ENCODE results near the gene TTC9C. TPM values are rescaled to one million over a fixed set of nuclear protein-coding genes. Genes with fewer than 3 reads are reported as not detected.
"Not testable (repeated sequence)": the region's sequence is repeated elsewhere in the genome, so short reads cannot be mapped to it uniquely, and the experiment has no call there.

The TTC9C gene
- total and polyA plus RNA-seq, 5 donors from 2014 or later, result 19.4 to 39.5 (median 27.9) TPM

DNA sequence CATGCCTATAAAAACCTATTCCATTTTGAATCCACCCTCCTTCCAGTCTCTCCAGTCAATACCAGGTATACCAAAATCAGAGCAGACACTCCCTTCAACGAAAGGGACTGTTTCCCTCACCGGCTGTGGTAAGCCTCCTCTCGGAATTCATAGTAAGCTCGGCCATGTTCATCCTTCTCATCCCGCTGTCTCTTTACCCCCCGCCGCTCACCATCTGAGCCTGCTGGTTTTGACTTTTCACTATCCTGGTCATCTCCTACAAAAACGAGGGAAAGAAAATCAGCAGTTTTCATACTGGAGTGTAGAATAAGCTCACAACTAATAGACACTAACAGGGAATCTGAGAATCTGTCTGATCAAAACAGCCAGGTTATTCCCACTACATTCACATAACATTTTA is 4.1 kb upstream of the TTC9C start:
- Mint-ChIP-seq H3K4me1 (peaks cover 29 to 71% (median 47%) of the 10 kb centered on the region in 4 donors), H3K36me3 (peaks cover 46% of the 10 kb centered on the region), H3K4me3 (peak overlapping the region; percentile 94 to 96 (median 96)), H3K27ac (peak overlapping the region; percentile 57 to 84 (median 82)), H3K9me3 (peaks cover 0 to 1% (median 0%) of the 10 kb centered on the region in 7 donors), H3K27me3 (peaks cover 13% of the 10 kb centered on the region)
- H3K4me3 ChIP-seq (ENCODE audit: low read depth, low read length), result peak overlapping the region; percentile 90
- H3K9me3 ChIP-seq (ENCODE audit: control insufficient read depth in 2 of 2, low read length in 2 of 2), result no peaks in the 10 kb centered on the region
- H3K4me1 ChIP-seq (ENCODE audit: control insufficient read depth, insufficient read depth, low read length, poor library complexity, severe bottlenecking), result peaks cover 33% of the 10 kb centered on the region
- no peak overlapping the region for H3K27ac ChIP-seq (ENCODE audit: insufficient read depth, low read length, poor library complexity, severe bottlenecking)
- no peaks in the 10 kb centered on the region for H3K27me3 ChIP-seq (ENCODE audit: control insufficient read depth, insufficient read depth, low read length)
- DNase-seq (no peak), ATAC-seq (ENCODE audit: low read depth in 2 of 2) (no peak)
- peaks cover 51% of the 10 kb centered on the region for H3K36me3 ChIP-seq (ENCODE audit: control insufficient read depth, insufficient read depth, low read length)

DNA sequence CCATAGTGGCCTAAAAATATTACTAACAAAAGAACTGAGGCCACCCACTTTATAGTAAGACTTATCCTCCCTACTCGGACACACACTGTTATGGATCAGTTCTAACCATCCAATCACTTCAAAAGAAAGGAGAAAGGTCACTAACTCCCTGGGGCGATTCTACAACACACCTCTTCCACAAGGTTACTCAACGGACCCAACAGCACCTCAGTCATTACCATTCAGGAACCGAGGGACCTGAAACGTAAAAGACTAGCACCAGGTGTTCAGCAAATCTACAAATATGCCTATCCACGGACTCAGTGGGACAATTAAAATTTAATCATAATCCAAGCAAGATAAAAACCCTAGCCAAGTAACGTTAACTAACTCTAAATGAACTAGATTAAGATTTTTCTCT is 2.6 kb upstream of the TTC9C start:
- Mint-ChIP-seq H3K4me1 (peaks cover 29 to 70% (median 42%) of the 10 kb centered on the region in 4 donors), H3K9me3 (peaks cover 0 to 1% (median 0%) of the 10 kb centered on the region in 7 donors), H3K27me3 (peaks cover 13% of the 10 kb centered on the region), H3K27ac (peak overlapping the region; percentile 79 to 92 (median 81)), H3K4me3 (peak overlapping the region; percentile 94 to 96 (median 96)), H3K36me3 (peaks cover 37% of the 10 kb centered on the region)
- H3K4me1 ChIP-seq (ENCODE audit: control insufficient read depth, insufficient read depth, low read length, poor library complexity, severe bottlenecking), result peaks cover 44% of the 10 kb centered on the region
- DNase-seq (no peak), ATAC-seq (ENCODE audit: low read depth in 2 of 2) (no peak)
- H3K36me3 ChIP-seq (ENCODE audit: control insufficient read depth, insufficient read depth, low read length), result peaks cover 37% of the 10 kb centered on the region
- H3K4me3 ChIP-seq (ENCODE audit: low read depth, low read length), result peak overlapping the region; percentile 90
- no peaks in the 10 kb centered on the region for H3K9me3 ChIP-seq (ENCODE audit: control insufficient read depth in 2 of 2, low read length in 2 of 2)
- peak overlapping the region; percentile 97 for H3K27ac ChIP-seq (ENCODE audit: insufficient read depth, low read length, poor library complexity, severe bottlenecking)
- H3K27me3 ChIP-seq (ENCODE audit: control insufficient read depth, insufficient read depth, low read length), result no peaks in the 10 kb centered on the region

- peak overlapping the region; percentile 90 for H3K4me3 ChIP-seq (ENCODE audit: low read depth, low read length)
- H3K4me1 ChIP-seq (ENCODE audit: control insufficient read depth, insufficient read depth, low read length, poor library complexity, severe bottlenecking), result peaks cover 49% of the 10 kb centered on the region
- no peak for ATAC-seq (ENCODE audit: low read depth in 2 of 2)
- DNase-seq, result peak in 1 of 3 donors; percentile 35
- no peaks in the 10 kb centered on the region for H3K27me3 ChIP-seq (ENCODE audit: control insufficient read depth, insufficient read depth, low read length)
- Mint-ChIP-seq H3K4me3 (peak overlapping the region; percentile 94 to 96 (median 96)), H3K36me3 (peaks cover 31% of the 10 kb centered on the region), H3K27ac (peak overlapping the region; percentile 79 to 92 (median 80)), H3K4me1 (peaks cover 23 to 70% (median 43%) of the 10 kb centered on the region in 4 donors), H3K27me3 (peaks cover 13% of the 10 kb centered on the region), H3K9me3 (peaks cover 0 to 1% (median 0%) of the 10 kb centered on the region in 7 donors)
- H3K36me3 ChIP-seq (ENCODE audit: control insufficient read depth, insufficient read depth, low read length), result peaks cover 34% of the 10 kb centered on the region
- peak overlapping the region; percentile 97 for H3K27ac ChIP-seq (ENCODE audit: insufficient read depth, low read length, poor library complexity, severe bottlenecking)
- H3K9me3 ChIP-seq (ENCODE audit: control insufficient read depth in 2 of 2, low read length in 2 of 2), result no peaks in the 10 kb centered on the region
Observed at GRCh38 chr11:62726156-62726914, 2.0 kb upstream of the TTC9C start.

- Histone ChIP-seq H3K27me3 (ENCODE audit: control insufficient read depth, insufficient read depth, low read length) (no peaks in the 10 kb centered on the region), H3K4me1 (ENCODE audit: control insufficient read depth, insufficient read depth, low read length, poor library complexity, severe bottlenecking) (peaks cover 52% of the 10 kb centered on the region), H3K4me3 (ENCODE audit: low read depth, low read length) (no peak overlapping the region), H3K36me3 (ENCODE audit: control insufficient read depth, insufficient read depth, low read length) (peaks cover 29% of the 10 kb centered on the region), H3K9me3 (ENCODE audit: control insufficient read depth in 2 of 2, low read length in 2 of 2) (no peaks in the 10 kb centered on the region), H3K27ac (ENCODE audit: insufficient read depth, low read length, poor library complexity, severe bottlenecking) (peak overlapping the region; percentile 97)
- peaks cover 26% of the 10 kb centered on the region for H3K36me3 Mint-ChIP-seq
- peaks cover 23 to 68% (median 42%) of the 10 kb centered on the region in 4 donors for H3K4me1 Mint-ChIP-seq
- H3K27ac Mint-ChIP-seq, result peak overlapping the region in 2 of 3 donors; percentile 92 to 100
- H3K9me3 Mint-ChIP-seq, result peaks cover 0 to 1% (median 0%) of the 10 kb centered on the region in 7 donors
- H3K27me3 Mint-ChIP-seq, result peaks cover 13% of the 10 kb centered on the region
- peak; percentile 1 for ATAC-seq (ENCODE audit: low read depth in 2 of 2)
- H3K4me3 Mint-ChIP-seq, result peak overlapping the region; percentile 94 to 99 (median 96)
- no peak for DNase-seq
Observed at GRCh38 chr11:62726915-62727164, 1.4 kb upstream of the TTC9C start.

- Mint-ChIP-seq H3K4me3 (peak within 1 kb of the TSS; percentile 94 to 99 (median 96)), H3K27ac (peak within 1 kb of the TSS; percentile 92 to 100 (median 99)), H3K27me3 (peaks cover 13% of the 10 kb centered on the region), H3K36me3 (peaks cover 22% of the 10 kb centered on the region), H3K4me1 (peaks cover 23 to 63% (median 38%) of the 10 kb centered on the region in 4 donors), H3K9me3 (peaks cover 0 to 1% (median 0%) of the 10 kb centered on the region in 7 donors)
- ATAC-seq (ENCODE audit: low read depth in 2 of 2) (peak; percentile 81 to 82), DNase-seq (peak; percentile 99 to 100 (median 100))
- Histone ChIP-seq H3K4me1 (ENCODE audit: control insufficient read depth, insufficient read depth, low read length, poor library complexity, severe bottlenecking) (peaks cover 52% of the 10 kb centered on the region), H3K9me3 (ENCODE audit: control insufficient read depth in 2 of 2, low read length in 2 of 2) (no peaks in the 10 kb centered on the region), H3K27me3 (ENCODE audit: control insufficient read depth, insufficient read depth, low read length) (no peaks in the 10 kb centered on the region), H3K36me3 (ENCODE audit: control insufficient read depth, insufficient read depth, low read length) (peaks cover 25% of the 10 kb centered on the region), H3K4me3 (ENCODE audit: low read depth, low read length) (peak within 1 kb of the TSS; percentile 99), H3K27ac (ENCODE audit: insufficient read depth, low read length, poor library complexity, severe bottlenecking) (peak within 1 kb of the TSS; percentile 97)
Observed at GRCh38 chr11:62727165-62727871, 968 bp upstream of the TTC9C start, which contains the start of gene HNRNPUL2. Gene HNRNPUL2, minus strand, starts transcription at chr11:62727457. Its CDS starts 301 bp downstream, at chr11:62727156.

GRCh38 chr11:62727872-62728170 is 465 bp upstream of the TTC9C start:
- H3K27me3 ChIP-seq (ENCODE audit: control insufficient read depth, insufficient read depth, low read length), result no peaks in the 10 kb centered on the region
- no peaks in the 10 kb centered on the region for H3K9me3 ChIP-seq (ENCODE audit: control insufficient read depth in 2 of 2, low read length in 2 of 2)
- H3K4me1 Mint-ChIP-seq, result peaks cover 24 to 61% (median 38%) of the 10 kb centered on the region in 4 donors
- ATAC-seq (ENCODE audit: low read depth in 2 of 2) (peak; percentile 60 to 61), DNase-seq (peak; percentile 83 to 97 (median 96))
- H3K4me3 Mint-ChIP-seq, result peak overlapping the region; percentile 94 to 99 (median 96)
- peaks cover 17% of the 10 kb centered on the region for H3K36me3 Mint-ChIP-seq
- H3K27me3 Mint-ChIP-seq, result peaks cover 13% of the 10 kb centered on the region
- H3K4me3 ChIP-seq (ENCODE audit: low read depth, low read length), result peak overlapping the region; percentile 99
- H3K27ac Mint-ChIP-seq, result peak overlapping the region; percentile 92 to 100 (median 99)
- H3K36me3 ChIP-seq (ENCODE audit: control insufficient read depth, insufficient read depth, low read length), result peaks cover 21% of the 10 kb centered on the region
- peaks cover 56% of the 10 kb centered on the region for H3K4me1 ChIP-seq (ENCODE audit: control insufficient read depth, insufficient read depth, low read length, poor library complexity, severe bottlenecking)
- peaks cover 0 to 1% (median 0%) of the 10 kb centered on the region in 7 donors for H3K9me3 Mint-ChIP-seq
- H3K27ac ChIP-seq (ENCODE audit: insufficient read depth, low read length, poor library complexity, severe bottlenecking), result peak overlapping the region; percentile 97

- peak overlapping the region in 2 of 3 donors; percentile 14 to 80 for H3K27ac Mint-ChIP-seq
- H3K4me1 Mint-ChIP-seq, result peaks cover 14 to 46% (median 26%) of the 10 kb centered on the region in 4 donors
- Histone ChIP-seq H3K36me3 (ENCODE audit: control insufficient read depth, insufficient read depth, low read length) (peaks cover 22% of the 10 kb centered on the region), H3K4me1 (ENCODE audit: control insufficient read depth, insufficient read depth, low read length, poor library complexity, severe bottlenecking) (peaks cover 40% of the 10 kb centered on the region), H3K4me3 (ENCODE audit: low read depth, low read length) (peak overlapping the region; percentile 77)
- H3K27ac ChIP-seq (ENCODE audit: insufficient read depth, low read length, poor library complexity, severe bottlenecking); H3K9me3 ChIP-seq (ENCODE audit: control insufficient read depth in 2 of 2, low read length in 2 of 2); ATAC-seq (ENCODE audit: low read depth in 2 of 2); H3K9me3 Mint-ChIP-seq; DNase-seq; H3K27me3 ChIP-seq (ENCODE audit: control insufficient read depth, insufficient read depth, low read length): not testable (repeated sequence)
- H3K27me3 Mint-ChIP-seq, result peaks cover 13% of the 10 kb centered on the region
- peaks cover 11% of the 10 kb centered on the region for H3K36me3 Mint-ChIP-seq
- H3K4me3 Mint-ChIP-seq, result peak overlapping the region; percentile 67 to 96 (median 84)
Observed at GRCh38 chr11:62730076-62730475, 1.8 kb downstream of the TTC9C start.

Measured in CD4-positive, CD25-positive, alpha-beta regulatory T cell (primary cell).